Breast epithelium (tissue), 4 donors: Measurements from ENCODE around the gene MARCKSL1. TPM values are rescaled to one million over a fixed set of nuclear protein-coding genes. Genes with fewer than 3 reads are reported as not detected.

Experiments used
- DNase-seq, 2 donors: peaks; one replicate each; pipeline ENCODE4 v3.0.0-alpha.2; 2019; ENCODE audit warnings: low spot score in 2 of 2
- H3K27ac ChIP-seq, 2 donors: fragments of 200-600 bp; sonication (generic) in 1 of 2; one replicate each; pipeline ENCODE4 v1.5.1; 2016 to 2019; ENCODE audit warnings: mild to moderate bottlenecking in 1 of 2
- H3K27me3 ChIP-seq, 2 donors: fragments of 200-600 bp; sonication (generic) in 1 of 2; one replicate each; pipeline versions ENCODE4 v1.5.1 to v1.6.0; 2017 to 2019; ENCODE audit warnings: control low read depth in 1 of 2, mild to moderate bottlenecking in 1 of 2
- H3K36me3 ChIP-seq: fragments of 200-600 bp; one replicate; pipeline ENCODE4 v1.5.1; 2019
- H3K4me1 ChIP-seq, 2 donors: fragments of 200-600 bp; sonication (generic); one replicate each; pipeline ENCODE4 v1.5.1; 2016 to 2019; ENCODE audit warnings: control low read depth in 1 of 2
- H3K4me3 ChIP-seq, 3 donors: fragments of 200-600 bp; sonication (generic); 1 replicate in 2 of 3; 2 replicates in 1 of 3; pipeline ENCODE4 v1.5.1; 2016 to 2019; ENCODE audit warnings: mild to moderate bottlenecking in 3 of 3, moderate library complexity in 2 of 3
- H3K9me3 ChIP-seq, 2 donors: fragments of 200-600 bp; sonication (generic) in 1 of 2; one replicate each; pipeline ENCODE4 v1.5.1; 2016 to 2019; ENCODE audit warnings: control low read depth in 1 of 2
- CTCF ChIP-seq, 3 donors: fragments of 450-650 bp; IDR thresholded peaks; one replicate each; pipeline ENCODE4 v1.5.1; 2016 to 2017; ENCODE audit warnings: antibody characterized with exemption in 3 of 3, mild to moderate bottlenecking in 3 of 3, moderate library complexity in 3 of 3
- POLR2A ChIP-seq: fragments of 450-650 bp; IDR thresholded peaks from one replicate; pipeline ENCODE4 v1.6.1; 2016; ENCODE audit warnings: antibody characterized with exemption, mild to moderate bottlenecking, moderate library complexity
- POLR2AphosphoS5 ChIP-seq, 3 donors: sonication (generic); formaldehyde crosslinking; IDR thresholded peaks; one replicate each; pipeline ENCODE4 v1.6.1; 2017; ENCODE audit warnings: antibody characterized with exemption in 3 of 3
- intact Hi-C: fragments of 100-400 bp; cut with DNase I; formaldehyde crosslinking; loops from one replicate; pipeline ENCODE4 v1.15.1; 2023; ENCODE audit warnings: low total_unique reads
- total RNA-seq, 3 donors: library from RNA; depleted of rRNA; stranded (reverse); fragments of >200 nt; gene quantifications; one replicate each; pipeline ENCODE4 v1.1.0, GENCODE V29; 2016

The MARCKSL1 gene
- total RNA-seq = 10 to 100 TPM; 33.4 to 82.8 (median 47.9) TPM

GRCh38 chr1:32335790-32336590 lies at the start of gene MARCKSL1:
TSS of gene MARCKSL1 (minus strand) at chr1:32336233. CDS start at chr1:32336033, 200 bp downstream.
- no peaks in the 10 kb centered on the region for H3K9me3 ChIP-seq
- H3K4me1 ChIP-seq = peaks cover 17 to 26% of the 10 kb centered on the region in 2 donors
- TF ChIP-seq POLR2A (peak; percentile 32), POLR2AphosphoS5 (IDR thresholded peaks at IDR 0.05) (peak; percentile 80 to 90 (median 83)), CTCF (IDR thresholded peaks at IDR 0.05) (no peak)
- H3K36me3 ChIP-seq = no peaks in the 10 kb centered on the region
- H3K4me3 ChIP-seq = peak within 1 kb of the TSS; percentile 78 to 96 (median 84)
- no peaks in the 10 kb centered on the region for H3K27me3 ChIP-seq
- DNase-seq = peak; percentile 78 to 80
- intact Hi-C loops = no loop called here
- peak within 1 kb of the TSS; percentile 84 to 89 for H3K27ac ChIP-seq

GRCh38 chr1:32380057-32380456 lies 44.0 kb upstream of the MARCKSL1 start:
- H3K4me3 ChIP-seq = no peak overlapping the region
- H3K4me1 ChIP-seq = no peaks in the 10 kb centered on the region
- intact Hi-C loops = no loop called here
- no peak for TF ChIP-seq POLR2A
- no peak for TF ChIP-seq POLR2AphosphoS5 (IDR thresholded peaks at IDR 0.05)
- TF ChIP-seq CTCF (IDR thresholded peaks at IDR 0.05) = no peak
- no peaks in the 10 kb centered on the region for H3K9me3 ChIP-seq
- peaks cover 27% of the 10 kb centered on the region for H3K36me3 ChIP-seq
- H3K27me3 ChIP-seq = no peaks in the 10 kb centered on the region
- no peak for DNase-seq
- H3K27ac ChIP-seq = no peak overlapping the region

- Histone ChIP-seq H3K9me3 (no peaks in the 10 kb centered on the region), H3K4me3 (no peak overlapping the region), H3K27ac (no peak overlapping the region), H3K27me3 (no peaks in the 10 kb centered on the region), H3K36me3 (peaks cover 27% of the 10 kb centered on the region), H3K4me1 (no peaks in the 10 kb centered on the region)
- DNase-seq = no peak
- no peak for TF ChIP-seq CTCF (IDR thresholded peaks at IDR 0.05)
- no peak for TF ChIP-seq POLR2AphosphoS5 (IDR thresholded peaks at IDR 0.05)
- no peak for TF ChIP-seq POLR2A
- intact Hi-C loops = no loop called here
Measured at GRCh38 chr1:32377541-32378220, 41.6 kb upstream of the MARCKSL1 start.

DNA sequence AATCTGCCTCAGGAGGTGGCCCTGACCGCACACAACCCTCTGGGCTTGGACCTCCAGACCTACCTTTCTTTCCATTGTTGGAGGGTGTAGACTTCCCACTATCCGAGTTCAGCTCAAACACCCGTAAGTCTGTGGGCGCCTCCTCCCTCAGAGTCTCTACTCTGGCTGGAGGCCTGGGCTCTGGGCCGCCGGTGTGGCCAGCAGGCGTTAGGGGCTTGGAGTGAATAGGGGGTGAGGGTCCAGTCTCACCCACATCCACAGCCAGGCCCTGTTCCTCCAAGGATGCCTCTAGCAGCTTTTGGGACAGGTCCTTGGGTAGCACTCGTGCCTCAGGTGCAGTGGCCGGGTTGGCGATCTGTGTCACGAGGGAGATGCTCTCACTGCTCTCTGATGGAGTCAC lies 40.2 kb upstream of the MARCKSL1 start:
- Histone ChIP-seq H3K27ac (no peak overlapping the region), H3K36me3 (peaks cover 27% of the 10 kb centered on the region), H3K4me1 (no peaks in the 10 kb centered on the region)

More for the DNA sequence above, 40.2 kb upstream of the MARCKSL1 start:
- no peak for DNase-seq
- no peak for TF ChIP-seq POLR2A
- no peak for TF ChIP-seq POLR2AphosphoS5 (IDR thresholded peaks at IDR 0.05)
- no peak for TF ChIP-seq CTCF (IDR thresholded peaks at IDR 0.05)
- Histone ChIP-seq H3K4me3 (no peak overlapping the region), H3K9me3 (no peaks in the 10 kb centered on the region), H3K27me3 (no peaks in the 10 kb centered on the region)
- intact Hi-C loops = no loop called here
